DOHH2 (cell line): ENCODE measurements around the gene TBCD.

Experiments
- CTCF ChIP-seq: fragments of 200-600 bp; sonication (generic); IDR thresholded peaks from one replicate; pipeline ENCODE4 v1.5.1; 2014; ENCODE audit warnings: antibody characterized with exemption, mild to moderate bottlenecking, low read depth, low read length; ENCODE audit not compliant: poor library complexity, severe bottlenecking
- EZH2phosphoT487 ChIP-seq: fragments of 200-600 bp; sonication (generic); IDR thresholded peaks from 2 replicates; pipeline ENCODE4 v1.6.1; 2017; ENCODE audit warnings: borderline replicate concordance, mild to moderate bottlenecking, antibody characterized with exemption, low read length, moderate library complexity, mixed read lengths

DNA sequence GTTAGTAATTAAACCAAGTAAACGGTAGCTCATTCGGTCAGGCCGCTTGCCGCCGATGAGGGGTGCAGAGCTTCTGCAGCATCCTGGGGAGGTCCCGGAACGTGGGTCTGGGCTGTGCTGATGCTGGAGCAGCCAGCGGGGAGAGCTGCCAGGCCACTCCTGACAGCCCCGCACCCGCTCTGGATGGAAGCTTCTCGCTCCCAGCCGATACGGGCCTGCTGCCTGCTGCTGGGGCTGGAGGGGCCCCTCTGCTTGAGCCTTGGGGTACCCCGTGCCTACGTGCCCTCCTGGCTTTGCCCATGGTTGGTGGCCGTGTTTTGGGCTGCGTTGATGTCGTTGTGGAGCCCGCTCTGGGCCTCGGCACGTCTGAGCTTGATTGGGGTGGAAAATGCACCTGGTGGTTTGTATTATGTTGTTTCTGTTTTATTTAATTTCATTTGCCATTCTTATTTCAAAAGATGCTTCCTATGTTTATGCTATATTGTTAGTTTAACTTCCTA, 129.5 kb downstream of the TBCD start:
- no peak for TF ChIP-seq CTCF
- TF ChIP-seq EZH2phosphoT487 = no peak
